Activated naive CD4-positive, alpha-beta T cell (primary cell): ENCODE measurements around the gene NRP1.

Experiments used
- DNase-seq, 4 experiments: peaks; one replicate each; lab custom pipeline; 2025; lab: John Stamatoyannopoulos, UW

NRP1 gene

DNA sequence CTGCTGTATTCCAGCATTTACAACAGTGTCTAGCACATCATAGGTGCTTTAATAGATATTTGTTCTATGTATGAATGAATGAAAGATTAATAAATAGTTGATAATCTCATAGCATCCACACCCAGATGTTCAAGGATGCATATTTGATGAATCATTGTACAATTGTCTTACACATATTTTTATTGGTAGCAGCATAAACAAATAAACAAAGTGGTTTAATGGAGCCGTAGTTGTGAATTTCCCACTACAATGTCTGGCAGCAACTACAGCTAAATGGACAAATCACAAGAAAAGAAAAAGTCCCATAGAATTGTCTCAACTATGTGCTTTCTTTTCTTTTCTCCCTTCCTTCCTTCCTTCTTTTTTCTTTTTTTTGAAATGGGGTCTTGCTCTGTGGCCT lies 150.8 kb downstream of the NRP1 start:
- no peak for DNase-seq

DNA sequence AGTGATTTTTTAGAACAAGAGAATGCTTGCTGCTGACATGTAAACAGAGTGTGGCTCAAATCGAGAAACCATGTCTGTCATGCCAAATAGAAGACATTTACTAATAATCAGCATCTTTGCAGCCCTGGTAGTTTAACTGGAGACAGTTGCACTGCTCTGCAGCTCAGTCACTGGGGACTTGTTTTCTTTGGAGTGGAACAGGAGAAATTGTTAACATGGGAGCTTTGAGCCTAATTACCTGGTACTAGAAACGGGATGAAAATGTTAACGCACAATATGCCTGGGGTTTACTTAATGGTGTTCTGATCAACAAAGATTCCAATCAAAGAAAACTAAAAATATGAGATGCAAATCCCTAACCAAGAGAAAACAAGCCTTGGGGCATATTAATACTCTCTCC lies 153.5 kb downstream of the NRP1 start:
- no peak for DNase-seq

DNA sequence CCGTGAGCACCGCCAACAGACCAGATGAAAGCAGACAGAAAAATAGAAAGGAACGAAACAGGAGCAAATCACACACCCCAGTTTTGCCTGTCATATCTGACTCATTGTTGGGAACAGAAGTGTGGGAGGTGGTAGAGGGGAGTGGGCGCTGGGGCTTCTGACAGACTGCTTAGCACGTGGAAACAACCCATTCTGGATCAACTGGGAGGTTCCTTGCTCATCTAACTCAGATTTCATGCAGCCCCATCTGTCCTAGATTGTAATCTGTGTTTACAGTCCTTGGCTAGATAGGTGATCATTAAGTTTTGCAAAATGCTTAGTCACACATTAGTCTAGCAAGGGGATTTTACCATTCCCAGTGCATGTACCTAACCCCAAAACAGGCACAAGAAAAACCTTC lies 154.1 kb downstream of the NRP1 start:
- no peak for DNase-seq

DNA sequence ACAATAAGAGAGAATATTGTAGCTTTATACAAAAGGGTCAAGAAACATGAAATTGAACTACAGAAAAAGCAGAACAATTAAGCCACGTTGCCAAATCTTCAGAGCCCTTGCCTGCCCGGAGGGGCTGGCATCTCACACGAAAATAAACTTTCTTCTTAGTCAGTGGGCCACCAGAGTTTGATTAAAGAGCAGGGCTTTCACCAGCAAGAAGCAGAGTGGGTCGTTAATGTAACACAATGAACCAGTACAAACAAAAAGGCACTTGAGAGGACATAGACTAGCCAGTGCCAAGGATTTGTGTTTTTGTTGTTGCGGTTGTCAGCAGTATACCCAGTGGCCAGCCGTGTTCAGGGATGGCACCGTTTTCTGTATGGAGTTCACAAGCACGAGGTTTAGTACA lies 155.4 kb downstream of the NRP1 start:
- no peak for DNase-seq

DNA sequence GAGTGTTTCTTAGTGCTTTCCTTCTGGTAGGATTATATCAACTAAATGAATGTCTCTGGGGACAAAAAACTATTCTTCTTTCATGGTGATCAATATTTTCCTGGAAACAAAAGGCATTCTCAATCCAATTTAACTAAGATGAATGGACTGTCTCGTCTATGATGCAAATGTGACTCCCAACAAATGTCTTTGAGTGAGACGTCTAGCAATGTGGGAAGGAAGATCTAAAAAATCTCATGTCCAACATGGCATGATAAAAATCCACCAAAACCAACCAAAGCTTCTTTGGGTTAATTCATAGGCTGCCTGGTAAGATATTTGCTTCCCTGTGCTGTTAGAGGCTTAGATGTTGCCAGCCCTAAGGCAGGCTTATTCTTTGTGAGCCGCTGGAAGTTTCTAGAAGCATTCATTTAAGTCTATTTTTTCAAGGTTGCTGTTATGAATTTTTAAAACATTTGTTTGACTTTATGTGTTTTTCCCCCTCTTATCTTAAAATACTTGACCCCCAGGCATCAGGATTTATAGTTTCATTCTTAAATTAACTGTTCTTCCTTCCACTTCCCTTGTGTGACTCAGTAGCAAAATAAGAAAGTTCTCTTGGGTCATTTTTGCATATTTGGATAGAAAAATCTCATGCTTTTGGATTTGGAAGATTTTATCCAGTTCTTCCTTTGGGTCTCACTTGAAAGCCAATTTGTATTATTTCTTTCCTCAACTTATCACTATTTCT lies 156.3 kb downstream of the NRP1 start:
- DNase-seq: no peak

DNA sequence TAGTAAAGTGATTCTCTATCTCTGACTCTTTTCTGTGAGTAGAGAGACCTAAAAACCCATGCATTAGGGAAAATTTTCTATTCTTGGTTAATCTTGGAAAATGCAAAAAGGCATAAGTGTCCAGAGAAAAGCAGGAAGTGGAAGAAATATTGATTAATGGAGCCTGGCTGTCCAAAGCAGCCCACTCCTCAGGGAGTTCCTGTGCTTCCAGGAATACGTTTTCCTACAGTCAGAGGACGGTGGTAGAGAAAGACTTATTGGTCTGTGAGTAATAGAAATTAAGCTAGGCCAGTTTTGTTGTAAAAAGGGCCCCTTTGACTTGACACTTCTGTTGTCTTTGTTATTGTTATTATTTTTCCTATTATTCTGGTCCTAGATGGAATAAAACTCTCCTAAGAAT lies 157.8 kb downstream of the NRP1 start:
- DNase-seq: no peak

DNA sequence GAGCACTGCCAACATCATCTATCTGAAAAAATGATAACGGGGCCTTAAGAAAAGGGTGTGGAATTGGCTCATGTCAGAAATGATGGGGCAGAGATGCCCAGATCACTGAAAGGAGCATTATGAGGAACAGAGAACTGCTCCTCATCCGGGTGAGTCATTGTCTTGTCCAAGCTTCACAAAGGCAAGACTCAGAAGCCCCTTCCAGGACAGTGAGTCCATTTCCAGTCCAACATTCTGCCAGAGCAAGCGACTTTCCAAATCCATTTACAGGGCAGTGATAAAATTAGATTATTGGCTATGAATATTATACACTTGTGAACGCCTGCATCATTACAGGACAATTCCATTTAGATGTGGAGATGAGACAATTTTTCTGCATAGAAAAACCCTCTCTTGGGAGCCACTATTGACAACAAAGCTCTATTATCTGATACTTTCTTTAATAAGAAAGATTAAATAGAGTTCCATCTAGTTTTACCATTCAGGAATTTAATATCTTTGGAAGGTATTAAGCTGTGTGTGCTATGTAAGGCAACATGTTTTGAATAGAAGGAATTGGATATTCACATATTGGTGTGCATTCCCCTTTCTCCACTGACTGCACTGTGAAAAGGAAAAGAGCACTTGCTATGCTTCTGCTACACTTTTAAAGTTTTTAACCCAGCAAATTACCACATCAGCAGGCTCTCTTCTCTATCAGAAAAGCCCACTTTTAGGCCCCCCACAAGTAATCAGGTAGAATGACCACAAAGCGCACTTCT lies 159.6 kb downstream of the NRP1 start:
- DNase-seq: no peak

DNA sequence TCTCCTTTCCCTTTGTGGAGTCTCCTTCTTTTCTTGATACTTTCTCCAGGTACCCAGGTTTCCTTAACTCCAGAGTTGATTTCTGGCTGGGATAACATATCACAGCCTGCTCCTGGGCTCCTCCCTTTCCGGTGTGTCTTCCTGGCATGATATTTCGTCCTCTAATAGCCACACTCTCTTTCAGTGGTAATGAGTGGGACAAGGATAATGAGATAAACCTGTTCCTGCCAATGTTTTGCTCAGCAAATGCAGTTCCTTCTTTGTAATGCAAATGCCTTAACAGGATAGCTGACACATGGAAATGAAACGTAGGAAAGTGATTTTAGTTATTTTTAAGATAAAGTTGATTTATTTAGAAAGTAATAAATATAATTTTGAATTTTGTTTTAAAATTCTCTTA lies 168.6 kb downstream of the NRP1 start:
- no peak for DNase-seq

DNA sequence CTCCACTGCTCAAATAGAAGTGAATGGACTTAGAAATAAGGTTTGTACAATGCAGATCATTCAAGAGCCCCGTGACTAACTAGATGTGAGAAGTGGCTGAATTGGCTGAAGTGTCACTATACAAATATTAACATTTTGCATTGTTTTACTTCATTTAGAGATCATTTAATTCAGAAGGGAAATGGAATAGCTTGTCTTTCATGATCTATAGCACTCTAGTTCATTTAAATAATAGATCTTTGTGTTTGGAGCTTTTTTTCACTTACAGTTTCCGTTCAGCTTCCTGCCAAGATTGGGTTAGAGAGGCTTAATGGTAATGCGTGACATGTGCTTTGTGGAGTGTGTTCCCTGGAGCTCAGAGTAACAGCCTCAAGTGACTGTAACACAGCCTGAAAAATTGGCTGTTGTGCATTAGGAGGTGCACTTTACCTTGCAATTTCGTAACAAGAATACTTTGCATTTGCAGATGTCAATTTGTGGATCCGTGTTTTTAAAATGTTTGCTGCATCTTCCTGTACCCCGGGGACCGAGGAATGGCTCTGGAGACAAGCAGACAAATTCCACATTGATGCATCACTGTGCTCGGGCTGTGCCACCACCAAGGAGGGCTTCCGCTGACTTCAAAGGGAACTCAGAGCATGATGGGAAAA lies 170.3 kb downstream of the NRP1 start:
- no peak for DNase-seq

DNA sequence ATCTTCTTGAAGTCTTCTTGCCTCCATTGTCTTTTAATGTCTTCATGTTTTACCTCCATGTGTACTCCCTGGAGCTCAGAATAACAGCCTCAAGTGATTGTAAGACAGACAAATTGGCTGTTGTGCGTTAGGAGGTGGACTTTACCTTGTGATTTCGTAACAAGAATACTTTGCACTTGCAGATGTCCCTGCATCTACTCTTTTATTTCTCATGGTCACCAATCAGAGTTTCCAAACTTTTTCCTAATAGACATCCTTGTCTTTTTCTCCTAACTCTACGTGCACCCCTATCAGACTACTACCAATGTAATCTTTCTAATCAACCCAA lies 172.3 kb downstream of the NRP1 start:
- no peak for DNase-seq

DNA sequence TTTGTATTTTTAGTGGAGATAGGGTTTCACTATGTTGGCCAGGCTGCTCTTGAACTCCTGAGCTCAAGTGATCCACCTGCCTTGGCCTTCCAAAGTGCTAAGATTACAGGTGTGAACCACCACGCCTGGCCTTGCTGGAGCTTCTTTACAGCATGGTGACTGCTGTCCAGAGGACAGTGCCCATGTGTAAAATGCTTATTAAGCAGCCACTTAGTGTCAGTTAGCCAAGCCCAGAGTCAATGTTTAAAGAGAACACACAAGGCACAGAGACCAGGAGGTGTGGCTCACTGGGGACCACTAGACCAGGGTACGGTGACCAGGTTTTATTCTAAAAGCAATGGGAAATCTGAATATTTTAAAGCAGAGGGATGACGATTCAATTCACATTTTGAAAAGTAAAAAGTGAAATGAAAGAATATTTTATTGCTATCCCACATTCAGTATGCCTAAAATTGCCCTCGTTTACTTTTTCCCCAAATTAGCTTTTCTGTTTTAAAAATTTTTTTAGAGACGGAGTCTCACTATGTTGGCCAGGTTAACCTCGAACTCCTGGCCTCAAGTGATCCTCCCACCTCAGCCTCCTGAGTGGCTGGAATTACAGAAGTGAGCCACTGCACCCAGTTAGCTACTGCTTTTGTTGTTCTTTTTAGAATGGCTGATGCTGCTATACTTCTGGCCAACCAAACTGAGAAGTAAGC lies 172.8 kb downstream of the NRP1 start:
- no peak for DNase-seq

DNA sequence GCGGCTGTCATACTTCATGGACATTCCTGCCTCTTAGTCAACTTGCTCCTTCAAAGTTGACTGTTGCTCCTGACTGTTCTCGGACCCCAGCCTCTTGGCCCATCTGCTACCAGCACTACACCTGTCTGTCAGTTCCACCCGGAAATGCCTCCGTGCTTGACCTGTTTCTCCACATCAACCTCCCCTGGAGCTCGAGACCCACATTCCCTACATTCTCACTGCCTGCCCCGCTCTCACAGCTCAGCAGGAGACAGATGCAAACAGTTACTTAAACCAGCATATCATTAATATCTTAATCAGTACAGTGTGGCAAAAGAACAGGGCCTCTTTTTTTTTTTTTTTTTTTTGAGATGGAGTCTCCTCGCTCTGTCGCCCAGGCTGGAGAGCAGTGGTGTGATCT lies 174.3 kb downstream of the NRP1 start:
- DNase-seq: no peak

DNA sequence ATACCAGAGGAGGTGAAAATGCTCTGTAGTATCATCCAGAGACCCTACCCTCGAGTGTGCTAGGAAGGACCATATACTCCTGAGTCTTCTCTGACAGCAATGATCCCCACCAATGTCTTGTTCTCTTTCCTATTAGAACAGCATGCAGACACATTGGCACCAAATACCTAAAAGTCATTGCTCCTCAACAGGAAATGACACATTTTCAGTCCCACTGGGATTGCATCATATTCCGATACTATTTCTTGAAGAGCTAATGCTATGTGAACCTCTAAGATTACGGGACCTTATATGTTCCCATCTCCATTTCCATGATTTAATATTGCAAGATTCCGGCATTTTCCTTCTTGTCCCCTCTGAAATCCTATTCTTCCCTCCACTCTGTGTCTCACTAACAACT lies 177.4 kb downstream of the NRP1 start:
- no peak for DNase-seq

DNA sequence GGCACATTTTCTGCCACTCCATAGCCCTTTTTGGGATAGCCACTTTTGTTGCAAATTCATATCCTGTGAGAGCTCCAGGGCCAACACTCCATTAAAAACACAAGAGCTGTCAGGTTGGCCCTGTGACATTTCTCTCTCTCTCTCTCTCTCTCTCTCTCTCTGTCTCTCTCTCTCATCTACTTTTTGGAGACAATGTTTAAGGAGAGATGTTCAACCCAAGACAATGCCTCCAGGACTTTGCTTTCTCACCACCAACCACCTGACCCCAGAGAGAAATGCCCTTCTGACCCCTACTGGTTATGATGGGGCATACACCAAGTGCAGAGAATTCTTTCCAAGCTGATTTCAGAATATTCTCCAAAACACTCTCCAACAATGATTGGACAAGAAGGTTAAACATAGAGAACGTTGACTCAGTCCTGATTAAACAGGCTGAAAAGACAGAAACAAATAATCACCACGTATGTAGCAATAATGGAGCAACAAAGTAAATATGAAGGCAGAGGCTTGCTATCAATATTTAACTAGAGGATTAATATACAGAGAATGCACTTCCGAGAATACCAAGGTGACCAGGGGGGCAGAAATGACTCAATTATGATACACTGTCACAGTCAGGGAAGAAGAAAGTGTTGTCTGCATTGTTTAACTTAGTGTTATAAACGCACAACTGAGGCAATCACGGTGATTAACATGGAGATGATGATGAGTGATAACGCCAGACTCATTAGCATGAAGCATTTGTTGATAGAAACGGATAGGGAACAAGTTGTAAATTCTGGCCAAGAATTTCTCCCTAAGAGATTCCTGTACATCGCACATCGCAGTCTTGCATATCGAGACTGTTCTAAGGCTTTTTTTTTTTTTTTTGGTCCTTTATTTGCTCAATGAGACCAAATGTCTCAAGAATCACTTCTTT lies 178.5 kb downstream of the NRP1 start:
- no peak for DNase-seq

DNA sequence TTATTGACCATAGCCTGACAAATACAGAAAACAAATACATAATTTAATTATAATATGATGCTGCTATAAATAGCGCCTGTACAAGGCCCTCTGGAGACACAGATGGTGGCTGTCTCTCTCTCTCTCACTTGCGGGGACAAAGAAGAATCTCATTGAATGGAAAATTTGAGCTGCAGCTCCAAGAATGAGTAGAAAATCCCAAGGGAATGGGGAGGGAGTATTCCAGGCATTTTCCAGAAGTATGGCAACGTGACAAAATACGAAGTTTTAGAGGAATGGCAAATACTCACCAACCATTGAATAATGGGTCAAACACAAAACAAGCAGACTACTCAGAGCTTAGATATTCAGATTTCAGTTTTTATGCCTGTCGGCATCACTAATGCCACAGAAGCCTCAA lies 179.9 kb downstream of the NRP1 start:
- no peak for DNase-seq

DNA sequence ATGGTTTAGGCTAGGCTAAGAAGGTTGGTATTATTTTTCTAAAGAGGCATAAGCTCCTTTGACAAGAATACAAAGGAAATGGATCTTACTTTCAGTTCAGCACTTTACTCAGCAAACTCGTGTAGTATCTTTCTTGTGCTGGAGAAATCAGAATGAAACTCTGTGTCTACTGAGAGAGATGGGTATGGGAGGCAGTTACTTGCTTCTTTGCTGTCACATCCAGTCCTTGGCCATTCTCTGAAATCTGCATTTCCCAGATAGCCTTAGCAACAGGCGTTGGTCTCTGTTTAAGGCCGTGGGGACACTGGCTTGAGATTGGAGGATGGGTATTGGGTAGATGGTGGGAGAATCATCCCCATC lies 180.5 kb downstream of the NRP1 start:
- DNase-seq: no peak

DNA sequence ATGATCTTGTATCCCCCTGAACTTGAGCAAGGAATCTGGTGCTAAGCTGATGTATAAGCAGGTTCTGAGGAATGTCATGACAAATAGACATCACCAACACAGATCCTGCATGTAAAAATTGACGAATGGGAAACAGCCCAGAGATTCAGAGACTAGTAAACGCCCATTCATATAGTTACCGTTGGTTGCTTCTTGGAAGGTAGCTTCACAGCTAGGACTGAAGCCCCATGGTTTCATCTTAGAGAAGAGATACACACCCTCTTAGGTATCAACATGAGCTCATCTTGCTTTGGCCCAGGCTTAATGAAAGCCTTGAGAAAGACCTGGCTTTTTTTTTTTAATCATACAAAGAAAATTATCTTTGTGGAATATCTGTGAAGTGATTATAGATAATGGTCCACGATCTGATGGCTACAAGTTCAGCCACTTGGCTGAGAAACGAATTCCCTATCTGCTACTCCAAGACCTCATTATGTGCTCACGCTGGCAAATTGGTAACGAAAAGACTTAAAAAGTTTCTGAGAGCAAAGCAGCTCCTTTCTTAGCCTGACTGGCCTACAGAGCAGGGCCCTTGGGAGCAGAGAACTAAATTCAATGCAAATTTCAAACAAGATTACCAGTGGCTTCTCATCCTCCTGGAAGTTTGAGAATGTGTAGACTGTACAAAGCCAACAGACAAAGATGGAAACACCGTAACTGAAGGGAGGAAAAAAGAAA lies 181.1 kb downstream of the NRP1 start:
- DNase-seq: no peak

DNA sequence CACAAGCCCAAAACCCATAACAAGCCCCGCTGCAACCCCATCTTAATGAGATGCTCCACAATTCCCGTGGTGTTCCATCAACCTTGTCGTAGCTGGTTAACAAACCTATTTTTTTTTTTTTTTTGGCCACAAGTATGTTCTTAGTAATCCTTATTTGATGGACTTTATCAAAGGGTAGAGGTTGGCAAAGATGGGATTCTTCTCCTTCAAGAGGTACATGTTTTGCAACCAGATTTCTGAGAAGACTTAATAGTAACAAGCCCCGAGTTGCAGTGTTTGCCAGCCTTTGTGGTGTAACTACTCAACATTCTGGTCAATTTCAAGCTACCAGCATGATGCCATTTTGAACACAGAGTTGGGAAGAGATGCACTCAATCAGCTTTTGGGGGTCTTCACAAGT lies 181.7 kb downstream of the NRP1 start:
- no peak for DNase-seq

DNA sequence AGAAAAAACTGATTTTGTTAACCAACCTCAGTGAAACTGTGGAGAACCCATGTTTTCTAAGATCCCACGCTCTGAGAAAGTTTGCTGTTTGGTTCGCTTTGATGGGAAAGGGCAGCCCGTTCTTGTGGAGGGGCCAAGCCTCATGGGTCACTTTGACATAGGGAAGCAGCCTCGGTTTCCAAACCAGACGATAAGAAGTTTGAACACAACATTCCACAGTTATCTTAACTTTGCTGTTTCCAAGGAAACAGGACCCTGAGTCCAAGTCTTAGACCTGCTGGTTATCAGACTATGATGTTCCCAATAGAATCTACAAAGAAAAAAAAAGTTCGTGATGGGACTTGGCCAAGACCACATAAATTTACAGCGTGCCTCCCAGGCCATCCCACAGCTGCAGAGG lies 182.3 kb downstream of the NRP1 start:
- DNase-seq: no peak

DNA sequence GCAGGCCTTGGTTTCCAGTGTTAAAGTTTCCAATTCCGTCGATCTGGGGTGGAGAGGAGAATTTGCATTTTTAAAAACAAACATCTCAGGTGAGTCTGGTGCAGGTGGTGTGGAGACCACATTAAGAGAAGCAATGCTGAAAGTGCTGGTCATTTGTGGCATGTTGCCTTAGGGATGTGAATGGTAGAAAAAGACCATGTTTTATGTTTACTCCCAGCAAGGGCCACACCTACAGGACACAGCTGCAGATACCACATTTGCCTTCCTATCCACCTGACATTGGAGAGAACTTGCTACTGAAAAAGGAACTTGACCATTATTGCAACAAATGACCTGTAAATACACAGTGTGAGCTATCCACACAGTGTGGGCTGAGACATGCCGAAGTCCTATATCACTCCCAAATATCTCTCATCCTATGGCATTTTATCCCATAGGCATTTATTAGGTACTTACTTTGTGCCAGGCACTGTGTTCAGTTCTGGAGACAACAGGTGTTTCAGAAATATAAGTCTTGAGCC lies 183.1 kb downstream of the NRP1 start:
- no peak for DNase-seq

DNA sequence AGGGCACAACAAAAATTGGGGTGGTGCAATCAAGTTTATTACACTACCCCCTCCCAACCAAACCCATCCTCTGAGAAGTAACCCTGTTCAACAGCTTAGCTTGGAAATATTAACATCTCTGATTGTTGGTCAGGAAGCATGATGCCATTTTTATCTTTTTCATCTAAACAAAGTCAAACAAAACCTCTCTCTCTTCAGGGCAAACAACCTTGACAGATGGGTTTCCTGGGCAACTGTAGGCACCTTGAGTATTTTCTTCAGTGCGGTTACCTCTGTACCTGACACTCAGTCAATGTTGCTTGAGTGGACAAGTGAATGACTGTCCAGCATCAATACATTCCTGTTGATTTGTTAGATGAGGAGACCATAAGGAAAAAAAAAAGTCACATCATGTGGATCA lies 183.6 kb downstream of the NRP1 start:
- no peak for DNase-seq
